C4-2B (cell line): Measurements from ENCODE around the gene KRT23.

ENCODE experiments used
- H3K27ac ChIP-seq: fragments of 450-650 bp; 2 replicates; pipeline ENCODE4 v1.5.1; 2017
- ZFX ChIP-seq: fragments of 450-650 bp; IDR thresholded peaks from 2 replicates; pipeline ENCODE4 v1.6.1; 2017
- TF ChIP-seq, protein P1 (sequence below): fragments of 450-650 bp; conservative IDR thresholded peaks from 2 replicates; pipeline ENCODE4 v1.5.1; 2017; ENCODE audit warnings: mild to moderate bottlenecking

Gene KRT23

DNA sequence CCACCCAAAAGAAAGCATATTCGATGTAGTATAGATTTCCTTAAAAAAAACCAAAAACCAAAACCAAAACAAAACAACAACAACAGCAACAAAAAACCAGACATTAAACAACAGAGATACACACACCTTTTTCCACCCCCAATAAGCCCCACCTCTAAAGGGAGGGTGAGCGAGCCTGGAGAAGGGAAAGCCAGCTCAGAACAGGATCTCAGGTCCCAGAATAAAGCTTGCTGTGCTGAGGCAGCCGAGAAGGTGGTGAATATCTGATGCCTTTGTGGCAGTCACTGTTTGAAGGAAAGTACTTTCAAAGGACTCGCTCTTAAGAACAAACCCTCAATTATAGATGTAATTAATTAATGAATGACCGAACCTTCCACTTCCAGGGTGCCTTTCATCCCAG is 470 bp downstream of the KRT23 start:
- TF ChIP-seq, protein P1, sequence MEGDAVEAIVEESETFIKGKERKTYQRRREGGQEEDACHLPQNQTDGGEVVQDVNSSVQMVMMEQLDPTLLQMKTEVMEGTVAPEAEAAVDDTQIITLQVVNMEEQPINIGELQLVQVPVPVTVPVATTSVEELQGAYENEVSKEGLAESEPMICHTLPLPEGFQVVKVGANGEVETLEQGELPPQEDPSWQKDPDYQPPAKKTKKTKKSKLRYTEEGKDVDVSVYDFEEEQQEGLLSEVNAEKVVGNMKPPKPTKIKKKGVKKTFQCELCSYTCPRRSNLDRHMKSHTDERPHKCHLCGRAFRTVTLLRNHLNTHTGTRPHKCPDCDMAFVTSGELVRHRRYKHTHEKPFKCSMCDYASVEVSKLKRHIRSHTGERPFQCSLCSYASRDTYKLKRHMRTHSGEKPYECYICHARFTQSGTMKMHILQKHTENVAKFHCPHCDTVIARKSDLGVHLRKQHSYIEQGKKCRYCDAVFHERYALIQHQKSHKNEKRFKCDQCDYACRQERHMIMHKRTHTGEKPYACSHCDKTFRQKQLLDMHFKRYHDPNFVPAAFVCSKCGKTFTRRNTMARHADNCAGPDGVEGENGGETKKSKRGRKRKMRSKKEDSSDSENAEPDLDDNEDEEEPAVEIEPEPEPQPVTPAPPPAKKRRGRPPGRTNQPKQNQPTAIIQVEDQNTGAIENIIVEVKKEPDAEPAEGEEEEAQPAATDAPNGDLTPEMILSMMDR = no peak
- no peak for TF ChIP-seq ZFX
- H3K27ac ChIP-seq = no peak overlapping the region

DNA sequence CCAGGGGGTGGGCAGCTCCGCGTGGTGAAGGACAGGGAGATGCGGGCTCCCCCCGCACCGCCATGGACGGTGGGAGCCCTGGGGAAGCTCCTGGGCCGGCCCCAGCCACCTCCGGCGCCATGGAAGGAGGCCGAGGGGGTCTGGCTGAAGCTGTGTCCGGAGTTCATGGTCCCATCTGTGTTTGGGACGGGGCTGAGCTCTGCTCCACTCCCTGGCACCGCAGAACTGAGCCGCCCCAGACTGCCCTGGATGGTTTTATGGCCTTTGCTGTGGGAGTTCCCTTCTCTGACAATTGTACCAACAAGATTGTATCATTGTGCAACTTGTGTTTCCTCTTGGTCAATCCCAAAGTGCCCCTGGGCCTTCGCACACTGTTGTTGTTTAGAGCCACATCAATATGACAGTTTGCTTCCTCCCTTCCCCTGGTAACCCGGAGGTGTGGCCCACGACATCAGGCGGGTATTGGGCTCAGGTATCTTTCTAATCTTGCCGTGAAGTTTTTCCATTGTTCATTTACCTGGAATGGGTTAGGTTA is 942 bp downstream of the KRT23 start:
- H3K27ac ChIP-seq = no peak overlapping the region
- no peak for TF ChIP-seq ZFX
- TF ChIP-seq, protein P1 = no peak

DNA sequence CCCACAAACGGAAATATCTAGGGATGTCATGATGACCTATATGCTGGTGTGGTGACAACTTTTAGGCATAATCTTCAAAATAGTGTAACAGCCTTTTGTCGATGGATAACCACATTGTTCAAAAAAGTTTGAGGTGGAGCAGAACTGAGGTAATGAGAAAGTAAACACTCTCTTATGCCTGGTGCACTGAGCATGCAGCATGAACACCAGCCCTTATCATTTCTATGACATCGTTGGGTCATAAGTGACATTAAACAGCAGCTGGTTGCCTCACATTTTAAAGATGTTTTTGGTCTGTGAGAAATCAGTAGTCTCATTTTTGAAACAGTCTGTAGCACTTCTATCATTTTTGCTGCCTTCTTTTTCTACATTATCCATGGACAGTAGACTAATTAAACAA is 1.8 kb downstream of the KRT23 start:
- TF ChIP-seq ZFX = no peak
- TF ChIP-seq, protein P1 = no peak
- H3K27ac ChIP-seq = no peak overlapping the region

DNA sequence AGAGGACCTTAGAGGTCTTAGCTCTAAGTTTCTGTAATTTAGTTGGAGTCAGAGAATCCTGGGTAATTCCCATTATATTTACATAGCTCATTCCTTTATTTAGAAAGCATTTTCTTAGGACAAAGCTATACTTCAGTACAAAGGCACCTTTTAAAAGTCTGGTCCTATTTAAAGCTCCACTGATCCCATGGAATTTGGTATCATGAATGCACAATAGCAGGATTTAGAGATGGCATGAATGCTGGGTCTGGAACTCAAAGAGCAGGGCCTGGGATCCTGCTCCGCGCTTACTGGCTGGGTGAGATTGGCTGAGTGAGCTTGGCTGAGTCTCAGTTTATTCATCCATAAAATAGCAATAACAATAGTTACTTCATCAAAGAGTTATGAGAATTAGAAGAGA is 4.8 kb downstream of the KRT23 start:
- no peak overlapping the region for H3K27ac ChIP-seq
- TF ChIP-seq, protein P1 = no peak
- no peak for TF ChIP-seq ZFX

DNA sequence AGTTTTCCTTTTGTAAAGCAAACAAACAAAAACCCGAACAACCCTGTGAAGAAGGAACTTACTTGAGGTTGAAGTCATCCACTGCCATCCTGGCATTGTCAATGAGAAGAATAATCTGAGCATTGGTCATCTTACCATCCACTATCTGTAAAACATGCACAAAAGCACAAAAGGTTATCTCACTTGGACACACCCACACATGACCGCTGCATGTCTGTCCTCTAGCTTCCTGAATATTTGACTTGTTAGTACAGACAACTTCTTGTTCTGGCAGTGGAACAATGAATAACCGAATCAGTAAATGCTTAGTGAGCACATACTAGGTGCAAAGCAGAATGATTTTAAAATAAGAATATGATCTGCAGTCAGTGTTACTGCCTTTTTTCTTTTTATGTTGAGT is 6.1 kb downstream of the KRT23 start:
- no peak for TF ChIP-seq ZFX
- TF ChIP-seq, protein P1 = no peak
- no peak overlapping the region for H3K27ac ChIP-seq

DNA sequence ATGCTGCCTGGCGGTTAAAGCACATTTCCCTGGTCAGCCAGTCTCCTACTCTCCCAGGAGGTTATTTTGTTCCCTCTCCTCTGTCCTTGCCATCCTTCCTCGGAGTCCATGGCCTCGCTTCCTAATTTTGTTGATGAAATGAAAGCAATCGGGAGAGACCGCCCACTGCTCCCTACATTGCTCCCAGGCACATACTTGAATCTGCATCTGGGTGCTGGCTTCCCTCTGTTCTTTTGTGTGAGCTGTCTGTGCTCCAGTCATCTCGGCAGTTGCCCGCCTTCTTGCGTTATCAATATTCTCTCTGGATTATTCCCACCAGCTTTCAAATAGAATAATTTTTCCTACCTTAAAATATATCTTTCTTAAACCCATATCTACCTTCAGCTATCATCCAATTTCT is 11.1 kb downstream of the KRT23 start:
- no peak overlapping the region for H3K27ac ChIP-seq

DNA sequence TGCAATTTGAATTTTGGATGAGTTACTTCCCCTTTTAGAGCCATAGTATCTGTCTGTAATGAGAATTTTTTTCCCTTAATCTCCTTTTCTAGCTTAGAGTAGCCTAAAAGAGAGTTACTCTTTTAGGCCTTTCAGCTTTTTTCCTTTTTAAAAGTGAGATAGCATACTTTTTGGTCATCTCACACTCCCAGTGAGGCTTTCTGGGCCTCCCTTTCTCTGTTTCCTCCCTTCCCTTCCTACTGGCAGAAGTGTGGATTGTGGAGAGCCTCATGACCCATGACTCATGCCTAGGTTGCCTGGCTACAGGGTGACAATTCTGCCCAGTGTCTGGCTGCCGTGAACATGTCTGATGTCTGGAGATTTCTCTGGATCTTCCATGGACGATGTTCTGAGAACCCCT is 15.2 kb downstream of the KRT23 start:
- H3K27ac ChIP-seq = no peak overlapping the region
- TF ChIP-seq, protein P1 = no peak
- TF ChIP-seq ZFX = no peak

More for the DNA sequence above, 11.1 kb downstream of the KRT23 start:
- TF ChIP-seq, protein P1 = no peak
- no peak for TF ChIP-seq ZFX
